ENCODE measurements around the gene UGT2B17.

GRCh38 chr4:68575081-68575480 is 1.0 kb downstream of the UGT2B17 start:
- TF ChIP-seq CTCF (optimal IDR thresholded peaks at IDR 0.05 in 1 of 3, IDR thresholded peaks at IDR 0.05 in 1 of 3, conservative IDR thresholded peaks at IDR 0.05 in 1 of 3; ENCODE audit: extremely low read depth in 1 of 3, insufficient read depth in 2 of 3, low read length in 3 of 3) (no peak), EZH2 (IDR thresholded peaks at IDR 0.05; ENCODE audit: low read length) (no peak)

All from keratinocyte (primary cell).